Activated T-cell treated with anti-CD3 and anti-CD28 coated beads, Interleukin-2, amount 50 U/mL, for 24 hours (primary cell): ENCODE data around the gene PHYHIPL.

ENCODE experiments used
- DNase-seq: peaks from one replicate; pipeline ENCODE4 v3.0.0-alpha.2; 2020
- H3K27ac Mint-ChIP-seq: 2 replicates; pipeline ENCODE4 v1.8.0; 2020; ENCODE audit warnings: mild to moderate bottlenecking, mixed read lengths
- H3K27me3 Mint-ChIP-seq: 2 replicates; pipeline ENCODE4 v1.8.0; 2020; ENCODE audit warnings: mixed read lengths
- H3K36me3 Mint-ChIP-seq: 2 replicates; pipeline ENCODE4 v1.8.0; 2020; ENCODE audit warnings: low read depth, mixed read lengths
- H3K4me1 Mint-ChIP-seq: 2 replicates; pipeline ENCODE4 v1.8.0; 2020; ENCODE audit warnings: low read depth, mixed read lengths
- H3K4me3 Mint-ChIP-seq: 2 replicates; pipeline ENCODE4 v1.8.0; 2020; ENCODE audit warnings: mild to moderate bottlenecking, moderate library complexity, mixed read lengths
- H3K9me3 Mint-ChIP-seq: 2 replicates; pipeline ENCODE4 v1.8.0; 2020; ENCODE audit warnings: mixed read lengths

PHYHIPL gene

GRCh38 chr10:59284118-59284975 is 107.9 kb downstream of the PHYHIPL start:
- no peaks in the 10 kb centered on the region for H3K27me3 Mint-ChIP-seq
- H3K4me1 Mint-ChIP-seq = no peaks in the 10 kb centered on the region
- H3K36me3 Mint-ChIP-seq = no peaks in the 10 kb centered on the region
- no peaks in the 10 kb centered on the region for H3K9me3 Mint-ChIP-seq
- H3K27ac Mint-ChIP-seq = no peak overlapping the region
- H3K4me3 Mint-ChIP-seq = no peak overlapping the region
- DNase-seq = no peak

GRCh38 chr10:59285073-59285472 is 108.6 kb downstream of the PHYHIPL start:
- no peaks in the 10 kb centered on the region for H3K36me3 Mint-ChIP-seq
- no peak for DNase-seq
- H3K27ac Mint-ChIP-seq = no peak overlapping the region
- H3K9me3 Mint-ChIP-seq = no peaks in the 10 kb centered on the region
- no peak overlapping the region for H3K4me3 Mint-ChIP-seq
- H3K4me1 Mint-ChIP-seq = no peaks in the 10 kb centered on the region
- no peaks in the 10 kb centered on the region for H3K27me3 Mint-ChIP-seq

- no peaks in the 10 kb centered on the region for H3K9me3 Mint-ChIP-seq
- no peak overlapping the region for H3K4me3 Mint-ChIP-seq
- no peak overlapping the region for H3K27ac Mint-ChIP-seq
- H3K36me3 Mint-ChIP-seq = no peaks in the 10 kb centered on the region
- no peaks in the 10 kb centered on the region for H3K4me1 Mint-ChIP-seq
- DNase-seq = no peak
- H3K27me3 Mint-ChIP-seq = no peaks in the 10 kb centered on the region
These were observed 109.4 kb downstream of the PHYHIPL start for GRCh38 chr10:59285848-59286247.

- no peak overlapping the region for H3K4me3 Mint-ChIP-seq
- no peaks in the 10 kb centered on the region for H3K4me1 Mint-ChIP-seq
- no peaks in the 10 kb centered on the region for H3K36me3 Mint-ChIP-seq
- H3K27ac Mint-ChIP-seq = no peak overlapping the region
- DNase-seq = no peak
- H3K27me3 Mint-ChIP-seq = no peaks in the 10 kb centered on the region
- H3K9me3 Mint-ChIP-seq = no peaks in the 10 kb centered on the region
These were observed 111.3 kb downstream of the PHYHIPL start for GRCh38 chr10:59287587-59288255.

- no peak for DNase-seq
- H3K9me3 Mint-ChIP-seq = no peaks in the 10 kb centered on the region
- no peaks in the 10 kb centered on the region for H3K4me1 Mint-ChIP-seq
- H3K27me3 Mint-ChIP-seq = no peaks in the 10 kb centered on the region
- no peak overlapping the region for H3K4me3 Mint-ChIP-seq
- no peak overlapping the region for H3K27ac Mint-ChIP-seq
- no peaks in the 10 kb centered on the region for H3K36me3 Mint-ChIP-seq
These were observed 113.4 kb downstream of the PHYHIPL start for GRCh38 chr10:59289853-59290252.

- no peaks in the 10 kb centered on the region for H3K36me3 Mint-ChIP-seq
- no peaks in the 10 kb centered on the region for H3K27me3 Mint-ChIP-seq
- H3K9me3 Mint-ChIP-seq = no peaks in the 10 kb centered on the region
- no peak for DNase-seq
- no peak overlapping the region for H3K27ac Mint-ChIP-seq
- H3K4me1 Mint-ChIP-seq = no peaks in the 10 kb centered on the region
- H3K4me3 Mint-ChIP-seq = no peak overlapping the region
These were observed 114.0 kb downstream of the PHYHIPL start for GRCh38 chr10:59290448-59290847.
